ENCODE measurements around the gene RAD51.

- TF ChIP-seq RFX5 (IDR thresholded peaks at IDR 0.05; ENCODE audit: low read depth, low read length): no peak
- TF ChIP-seq, protein P1, sequence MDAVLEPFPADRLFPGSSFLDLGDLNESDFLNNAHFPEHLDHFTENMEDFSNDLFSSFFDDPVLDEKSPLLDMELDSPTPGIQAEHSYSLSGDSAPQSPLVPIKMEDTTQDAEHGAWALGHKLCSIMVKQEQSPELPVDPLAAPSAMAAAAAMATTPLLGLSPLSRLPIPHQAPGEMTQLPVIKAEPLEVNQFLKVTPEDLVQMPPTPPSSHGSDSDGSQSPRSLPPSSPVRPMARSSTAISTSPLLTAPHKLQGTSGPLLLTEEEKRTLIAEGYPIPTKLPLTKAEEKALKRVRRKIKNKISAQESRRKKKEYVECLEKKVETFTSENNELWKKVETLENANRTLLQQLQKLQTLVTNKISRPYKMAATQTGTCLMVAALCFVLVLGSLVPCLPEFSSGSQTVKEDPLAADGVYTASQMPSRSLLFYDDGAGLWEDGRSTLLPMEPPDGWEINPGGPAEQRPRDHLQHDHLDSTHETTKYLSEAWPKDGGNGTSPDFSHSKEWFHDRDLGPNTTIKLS (IDR thresholded peaks at IDR 0.05; ENCODE audit: borderline replicate concordance, low read depth): no peak
- no peak for TF ChIP-seq ZNF384 (IDR thresholded peaks at IDR 0.05; ENCODE audit: low read depth, low read length)
- TF ChIP-seq CBX1 (IDR thresholded peaks at IDR 0.05; ENCODE audit: low read depth): no peak
- TF ChIP-seq, protein P2, sequence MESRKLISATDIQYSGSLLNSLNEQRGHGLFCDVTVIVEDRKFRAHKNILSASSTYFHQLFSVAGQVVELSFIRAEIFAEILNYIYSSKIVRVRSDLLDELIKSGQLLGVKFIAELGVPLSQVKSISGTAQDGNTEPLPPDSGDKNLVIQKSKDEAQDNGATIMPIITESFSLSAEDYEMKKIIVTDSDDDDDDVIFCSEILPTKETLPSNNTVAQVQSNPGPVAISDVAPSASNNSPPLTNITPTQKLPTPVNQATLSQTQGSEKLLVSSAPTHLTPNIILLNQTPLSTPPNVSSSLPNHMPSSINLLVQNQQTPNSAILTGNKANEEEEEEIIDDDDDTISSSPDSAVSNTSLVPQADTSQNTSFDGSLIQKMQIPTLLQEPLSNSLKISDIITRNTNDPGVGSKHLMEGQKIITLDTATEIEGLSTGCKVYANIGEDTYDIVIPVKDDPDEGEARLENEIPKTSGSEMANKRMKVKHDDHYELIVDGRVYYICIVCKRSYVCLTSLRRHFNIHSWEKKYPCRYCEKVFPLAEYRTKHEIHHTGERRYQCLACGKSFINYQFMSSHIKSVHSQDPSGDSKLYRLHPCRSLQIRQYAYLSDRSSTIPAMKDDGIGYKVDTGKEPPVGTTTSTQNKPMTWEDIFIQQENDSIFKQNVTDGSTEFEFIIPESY (CRISPR knock-in tag; IDR thresholded peaks at IDR 0.05): no peak
- no peak for TF ChIP-seq RAD21 (CRISPR knock-in tag; conservative IDR thresholded peaks at IDR 0.05 in 1 of 2, IDR thresholded peaks at IDR 0.05 in 1 of 2)
- TF ChIP-seq NFXL1 (CRISPR knock-in tag; IDR thresholded peaks at IDR 0.05): no peak
- TF ChIP-seq, protein P3, sequence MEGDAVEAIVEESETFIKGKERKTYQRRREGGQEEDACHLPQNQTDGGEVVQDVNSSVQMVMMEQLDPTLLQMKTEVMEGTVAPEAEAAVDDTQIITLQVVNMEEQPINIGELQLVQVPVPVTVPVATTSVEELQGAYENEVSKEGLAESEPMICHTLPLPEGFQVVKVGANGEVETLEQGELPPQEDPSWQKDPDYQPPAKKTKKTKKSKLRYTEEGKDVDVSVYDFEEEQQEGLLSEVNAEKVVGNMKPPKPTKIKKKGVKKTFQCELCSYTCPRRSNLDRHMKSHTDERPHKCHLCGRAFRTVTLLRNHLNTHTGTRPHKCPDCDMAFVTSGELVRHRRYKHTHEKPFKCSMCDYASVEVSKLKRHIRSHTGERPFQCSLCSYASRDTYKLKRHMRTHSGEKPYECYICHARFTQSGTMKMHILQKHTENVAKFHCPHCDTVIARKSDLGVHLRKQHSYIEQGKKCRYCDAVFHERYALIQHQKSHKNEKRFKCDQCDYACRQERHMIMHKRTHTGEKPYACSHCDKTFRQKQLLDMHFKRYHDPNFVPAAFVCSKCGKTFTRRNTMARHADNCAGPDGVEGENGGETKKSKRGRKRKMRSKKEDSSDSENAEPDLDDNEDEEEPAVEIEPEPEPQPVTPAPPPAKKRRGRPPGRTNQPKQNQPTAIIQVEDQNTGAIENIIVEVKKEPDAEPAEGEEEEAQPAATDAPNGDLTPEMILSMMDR (IDR thresholded peaks at IDR 0.05 in 2 of 3, conservative IDR thresholded peaks at IDR 0.05 in 1 of 3; ENCODE audit: insufficient read depth in 2 of 3, low read depth in 1 of 3, low read length in 3 of 3): no peak
- TF ChIP-seq, protein P4, sequence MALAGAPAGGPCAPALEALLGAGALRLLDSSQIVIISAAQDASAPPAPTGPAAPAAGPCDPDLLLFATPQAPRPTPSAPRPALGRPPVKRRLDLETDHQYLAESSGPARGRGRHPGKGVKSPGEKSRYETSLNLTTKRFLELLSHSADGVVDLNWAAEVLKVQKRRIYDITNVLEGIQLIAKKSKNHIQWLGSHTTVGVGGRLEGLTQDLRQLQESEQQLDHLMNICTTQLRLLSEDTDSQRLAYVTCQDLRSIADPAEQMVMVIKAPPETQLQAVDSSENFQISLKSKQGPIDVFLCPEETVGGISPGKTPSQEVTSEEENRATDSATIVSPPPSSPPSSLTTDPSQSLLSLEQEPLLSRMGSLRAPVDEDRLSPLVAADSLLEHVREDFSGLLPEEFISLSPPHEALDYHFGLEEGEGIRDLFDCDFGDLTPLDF (CRISPR knock-in tag; IDR thresholded peaks at IDR 0.05): no peak
Observed at GRCh38 chr15:40773496-40773895, 78.5 kb downstream of the RAD51 start.
